GM19238 (cell line): Measurements from ENCODE around the gene DDIT3.
A peak's percentile ranks its signal among the peaks of the same experiment; 100 is the strongest.
"Not testable (repeated sequence)": the region's sequence is repeated elsewhere in the genome, so short reads cannot be mapped to it uniquely, and the experiment has no call there.

Experiments
- DNase-seq: peaks from one replicate; pipeline ENCODE4 v3.0.0; 2011; ENCODE audit warnings: low spot score; ENCODE audit not compliant: insufficient read length

The DDIT3 gene

DNA sequence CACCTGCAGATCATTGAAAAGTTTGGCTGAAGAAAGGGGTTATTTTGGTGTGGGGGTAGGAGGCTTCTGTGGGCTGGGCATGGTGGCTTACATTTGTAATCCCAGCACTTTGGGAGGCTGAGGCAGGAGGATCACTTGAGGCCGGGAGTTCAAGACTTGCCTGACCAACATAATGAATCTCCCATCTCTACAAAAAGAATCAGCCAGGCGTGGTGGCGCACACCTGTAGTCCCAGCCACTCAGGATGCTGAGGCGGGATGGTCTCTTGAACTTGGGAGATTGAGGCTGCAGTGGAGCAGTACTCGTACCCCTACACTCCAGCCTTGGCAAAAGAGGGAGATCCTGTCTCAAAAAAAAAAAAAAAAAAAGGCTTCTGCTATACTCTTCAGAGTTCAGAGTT lies 7.0 kb downstream of the DDIT3 start:
- DNase-seq: no peak

DNA sequence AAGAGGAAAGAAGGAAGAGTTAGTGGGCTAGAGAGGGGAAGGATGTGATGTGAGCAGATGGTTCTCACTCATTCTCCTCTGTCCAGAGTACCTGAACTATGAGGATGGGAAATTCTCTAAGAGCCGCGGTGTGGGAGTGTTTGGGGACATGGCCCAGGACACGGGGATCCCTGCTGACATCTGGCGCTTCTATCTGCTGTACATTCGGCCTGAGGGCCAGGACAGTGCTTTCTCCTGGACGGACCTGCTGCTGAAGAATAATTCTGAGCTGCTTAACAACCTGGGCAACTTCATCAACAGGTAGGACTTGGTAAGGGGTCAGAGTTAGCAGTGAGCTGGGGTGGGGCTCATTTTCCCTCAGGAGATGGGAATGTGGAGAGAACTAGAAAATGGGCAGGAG lies 7.6 kb downstream of the DDIT3 start:
- no peak for DNase-seq

DNA sequence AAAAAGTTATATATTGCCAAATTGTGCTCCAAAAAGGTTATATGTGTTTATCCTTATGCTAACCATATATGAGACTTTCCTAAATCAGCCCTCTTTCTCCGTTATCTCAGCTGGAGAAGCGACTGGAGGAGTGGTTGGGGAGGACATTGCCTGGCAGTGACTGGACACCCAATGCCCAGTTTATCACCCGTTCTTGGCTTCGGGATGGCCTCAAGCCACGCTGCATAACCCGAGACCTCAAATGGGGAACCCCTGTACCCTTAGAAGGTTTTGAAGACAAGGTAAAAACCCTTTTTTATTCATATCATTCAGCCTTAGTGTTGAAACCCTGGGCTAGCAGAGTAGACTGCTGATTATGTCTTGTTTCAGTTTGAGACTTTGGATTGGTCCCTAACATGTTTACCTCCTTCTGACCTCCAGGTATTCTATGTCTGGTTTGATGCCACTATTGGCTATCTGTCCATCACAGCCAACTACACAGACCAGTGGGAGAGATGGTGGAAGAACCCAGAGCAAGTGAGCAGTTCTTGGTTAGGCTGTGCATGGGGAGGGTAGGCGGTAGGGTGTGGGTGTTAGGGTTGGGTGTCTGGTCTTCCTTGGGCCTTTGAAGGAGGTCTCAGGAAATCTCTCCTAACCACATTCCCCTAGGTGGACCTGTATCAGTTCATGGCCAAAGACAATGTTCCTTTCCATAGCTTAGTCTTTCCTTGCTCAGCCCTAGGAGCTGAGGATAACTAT lies 8.6 kb downstream of the DDIT3 start:
- DNase-seq: no peak

DNA sequence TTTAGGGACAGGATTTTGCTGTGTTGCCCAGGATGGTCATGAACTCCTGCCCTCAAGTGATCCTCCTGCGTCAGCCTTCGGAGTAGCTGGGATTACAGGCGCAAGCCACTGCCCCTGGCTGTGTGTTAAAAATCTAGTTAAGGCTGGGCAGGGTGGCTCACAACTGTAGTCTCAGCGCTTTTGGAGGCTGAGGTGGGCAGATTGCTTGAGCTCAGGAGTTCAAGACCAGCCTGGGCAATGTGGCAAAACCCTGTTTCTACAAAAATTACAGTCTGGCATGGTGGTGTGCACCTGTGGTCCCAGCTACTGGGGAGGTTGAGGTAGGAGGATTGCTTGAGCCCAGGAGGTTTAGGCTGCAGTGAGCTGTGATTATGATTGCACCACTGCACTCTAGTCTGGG lies 9.2 kb downstream of the DDIT3 start:
- DNase-seq: no peak

DNA sequence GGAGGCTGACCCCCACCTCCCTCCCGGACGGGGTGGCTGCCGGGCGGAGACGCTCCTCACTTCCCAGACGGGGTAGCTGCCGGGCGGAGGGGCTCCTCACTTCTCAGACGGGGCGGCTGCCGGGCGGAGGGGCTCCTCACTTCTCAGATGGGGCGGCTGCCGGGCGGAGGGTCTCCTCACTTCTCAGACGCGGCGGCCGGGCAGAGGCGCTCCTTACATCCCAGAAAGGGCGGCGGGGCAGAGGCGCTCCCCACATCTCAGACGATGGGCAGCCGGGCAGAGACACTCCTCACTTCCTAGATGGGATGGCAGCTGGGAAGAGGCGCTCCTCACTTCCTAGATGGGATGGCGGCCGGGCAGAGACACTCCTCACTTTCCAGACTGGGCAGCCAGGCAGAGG lies 12.5 kb downstream of the DDIT3 start:
- DNase-seq: not testable (repeated sequence)

DNA sequence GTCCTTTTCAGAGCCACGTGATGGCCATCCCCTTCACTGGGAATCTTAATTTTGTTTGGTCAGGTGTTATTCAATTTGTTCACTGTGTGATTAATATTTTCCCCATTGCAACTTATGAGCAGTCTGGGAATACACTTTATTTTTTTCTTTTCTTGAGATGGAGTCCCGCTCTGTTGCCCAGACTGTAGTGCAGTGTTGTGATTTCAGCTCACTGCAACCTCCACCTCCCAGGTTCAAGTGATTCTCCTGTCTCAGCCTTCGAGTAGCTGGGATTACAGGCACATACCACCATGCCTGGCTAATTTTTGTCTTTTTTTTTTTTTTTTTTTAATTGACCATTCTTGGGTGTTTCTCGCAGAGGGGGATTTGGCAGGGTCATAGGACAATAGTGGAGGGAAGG lies 13.8 kb downstream of the DDIT3 start:
- DNase-seq: not testable (repeated sequence)

DNA sequence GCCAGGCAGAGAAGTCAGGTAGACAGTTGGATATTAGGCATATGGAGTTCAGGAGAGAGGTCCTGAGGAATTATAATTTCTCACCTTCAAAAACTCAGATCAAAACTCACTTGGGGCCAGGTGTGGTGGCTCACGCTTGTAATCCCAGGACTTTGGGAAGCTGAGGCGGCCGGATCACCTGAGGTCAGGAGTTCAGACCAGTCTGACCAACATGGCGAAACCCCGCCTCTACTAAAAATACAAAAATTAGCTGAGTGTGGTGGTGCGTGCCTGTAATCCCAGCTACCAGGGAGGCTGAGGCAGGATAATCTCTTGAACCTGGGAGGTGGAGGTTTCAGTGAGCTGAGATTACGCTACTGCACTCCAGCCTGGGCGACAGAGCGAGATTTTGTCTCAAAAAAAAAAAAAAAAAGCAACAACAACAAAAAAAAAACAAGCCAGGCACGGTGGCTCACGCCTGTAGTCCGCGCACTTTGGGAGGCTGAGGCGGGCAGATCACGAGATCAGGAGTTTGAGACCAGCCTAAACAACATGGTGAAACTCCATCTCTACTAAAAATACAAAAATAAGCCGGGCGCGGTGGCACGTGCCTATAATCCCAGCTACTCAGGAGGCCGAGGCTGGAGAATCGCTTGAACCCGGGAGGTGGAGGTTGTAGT lies 17.9 kb downstream of the DDIT3 start:
- DNase-seq: not testable (repeated sequence)

DNA sequence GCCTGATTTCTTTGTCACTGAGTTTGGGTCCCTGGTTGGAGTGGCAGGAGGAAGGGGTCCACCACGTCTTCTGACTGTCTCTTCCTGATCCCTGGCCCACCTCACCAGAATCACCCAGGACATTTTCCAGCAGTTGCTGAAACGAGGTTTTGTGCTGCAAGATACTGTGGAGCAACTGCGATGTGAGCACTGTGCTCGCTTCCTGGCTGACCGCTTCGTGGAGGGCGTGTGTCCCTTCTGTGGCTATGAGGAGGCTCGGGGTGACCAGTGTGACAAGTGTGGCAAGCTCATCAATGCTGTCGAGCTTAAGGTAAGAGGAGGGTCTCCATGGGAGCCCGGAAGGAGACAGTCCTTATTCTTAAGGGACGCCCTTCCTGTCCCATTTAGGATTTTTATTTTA lies 20.1 kb downstream of the DDIT3 start:
- no peak for DNase-seq

DNA sequence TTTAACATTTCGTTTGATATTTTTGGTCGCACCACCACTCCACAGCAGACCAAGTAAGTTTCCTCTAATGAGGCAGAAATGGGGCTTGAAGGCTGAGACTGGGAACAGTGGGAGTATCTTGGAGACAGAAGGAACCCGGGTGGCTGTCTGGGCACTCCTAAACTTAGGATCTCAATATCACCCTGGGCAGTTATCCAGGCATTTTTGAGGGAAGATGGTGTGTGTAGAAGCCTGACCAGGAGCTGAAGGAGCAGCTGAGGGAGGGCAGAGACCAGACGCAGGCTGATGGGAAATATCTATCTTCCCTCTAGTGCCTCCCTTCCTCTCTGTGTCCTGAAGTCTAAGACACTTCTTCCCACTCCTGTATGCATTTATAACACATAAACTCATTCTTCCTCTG lies 21.7 kb downstream of the DDIT3 start:
- no peak for DNase-seq

DNA sequence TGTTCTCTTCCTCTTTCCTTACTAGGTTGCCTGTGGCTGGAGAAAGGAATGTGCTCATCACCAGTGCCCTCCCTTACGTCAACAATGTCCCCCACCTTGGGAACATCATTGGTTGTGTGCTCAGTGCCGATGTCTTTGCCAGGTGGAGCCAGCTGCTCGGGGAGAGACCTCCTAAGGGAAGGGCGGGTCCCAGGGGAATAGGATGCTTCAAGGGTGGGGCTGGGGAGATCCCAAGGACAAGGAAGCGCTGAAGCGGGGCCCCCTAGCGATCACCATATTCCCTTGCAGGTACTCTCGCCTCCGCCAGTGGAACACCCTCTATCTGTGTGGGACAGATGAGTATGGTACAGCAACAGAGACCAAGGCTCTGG lies 22.2 kb downstream of the DDIT3 start:
- no peak for DNase-seq

DNA sequence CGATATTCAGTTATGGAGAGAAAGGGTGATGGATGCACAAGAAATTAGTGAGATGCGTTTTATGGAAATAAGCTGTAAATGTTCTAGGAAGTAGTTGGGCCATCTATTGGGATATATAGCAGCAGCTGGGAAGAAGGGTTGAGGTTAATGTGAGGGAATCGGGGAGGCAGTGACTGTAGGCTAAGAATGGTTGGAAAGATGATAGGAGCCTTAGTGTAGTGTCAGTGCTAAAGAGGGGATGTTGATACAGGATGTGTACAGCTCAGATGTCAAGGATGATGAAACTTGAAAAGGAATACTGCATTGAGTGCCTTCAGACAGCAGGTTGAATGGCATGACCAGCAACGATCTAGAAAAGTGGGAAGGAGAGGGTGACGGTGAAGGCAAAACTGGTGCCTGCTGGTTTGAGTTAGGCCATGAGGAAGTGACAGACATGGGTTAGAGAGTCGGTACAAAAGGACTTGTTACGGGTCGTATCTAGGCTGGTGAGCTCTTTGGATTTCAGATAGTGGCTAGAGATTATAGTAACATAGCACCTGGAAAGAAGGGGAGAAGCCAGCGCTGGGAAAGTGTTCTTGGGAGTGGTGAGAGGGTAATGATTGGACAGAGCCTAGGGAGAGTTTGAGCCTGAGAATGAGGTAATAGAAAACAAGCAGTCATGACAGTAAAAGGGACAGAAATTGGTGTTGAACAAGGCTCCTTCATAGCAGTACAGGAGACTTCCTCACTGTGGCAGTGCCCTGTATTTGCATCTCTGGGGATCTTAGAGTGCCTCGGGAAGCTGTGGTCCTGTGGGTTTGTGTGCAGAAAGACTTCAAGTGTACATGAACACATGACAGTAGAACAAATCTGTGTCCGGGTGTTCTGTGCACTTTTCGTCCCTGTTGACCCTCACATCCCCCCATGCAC lies 22.8 kb downstream of the DDIT3 start:
- no peak for DNase-seq

DNA sequence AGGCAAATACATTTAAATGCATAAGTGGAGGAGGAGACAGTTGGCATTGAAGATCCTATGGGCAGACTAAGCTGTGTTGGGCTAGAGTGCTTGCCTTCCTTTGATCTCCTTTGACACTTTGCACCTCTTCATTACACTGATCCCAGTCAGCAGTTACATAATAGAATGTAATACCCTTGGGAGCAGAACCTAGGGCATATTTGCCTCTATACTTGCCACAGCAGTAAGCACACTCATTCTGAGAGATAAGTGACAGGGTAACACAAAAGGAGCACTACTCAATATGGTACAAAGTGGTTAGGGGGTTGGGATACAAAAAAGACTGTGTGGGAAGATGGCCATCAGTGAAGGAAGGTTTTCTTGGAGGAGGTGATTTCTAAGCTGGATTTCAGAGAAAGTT lies 23.5 kb downstream of the DDIT3 start:
- DNase-seq: no peak

DNA sequence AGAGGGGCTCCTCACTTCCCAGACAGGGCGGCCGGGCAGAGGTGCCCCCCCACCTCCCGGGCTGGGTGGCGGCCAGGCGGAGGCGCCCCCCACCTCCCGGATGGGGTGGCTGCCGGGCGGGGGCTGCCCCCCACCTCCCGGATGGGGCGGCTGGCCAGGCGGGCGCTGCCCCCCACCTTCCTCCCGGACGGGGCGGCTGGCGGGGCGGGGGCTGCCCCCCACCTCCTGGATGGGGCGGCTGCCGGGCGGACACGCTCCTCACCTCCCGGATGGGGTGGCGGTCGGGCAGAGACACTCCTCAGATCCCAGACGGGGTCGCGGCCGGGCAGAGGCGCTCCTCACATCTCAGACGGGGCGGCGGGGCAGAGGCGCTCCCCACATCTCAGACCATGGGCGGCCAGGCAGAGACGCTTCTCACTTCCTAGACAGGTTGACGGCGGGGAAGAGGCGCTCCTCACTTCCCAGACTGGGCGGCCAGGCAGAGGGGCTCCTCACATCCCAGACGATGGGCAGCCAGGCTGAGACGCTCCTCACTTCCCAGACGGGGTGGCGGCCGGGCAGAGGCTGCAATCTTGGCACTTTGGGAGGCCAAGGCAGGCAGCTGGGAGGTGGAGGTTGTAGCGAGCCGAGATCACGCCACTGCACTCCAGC lies 25.1 kb downstream of the DDIT3 start:
- not testable (repeated sequence) for DNase-seq

DNA sequence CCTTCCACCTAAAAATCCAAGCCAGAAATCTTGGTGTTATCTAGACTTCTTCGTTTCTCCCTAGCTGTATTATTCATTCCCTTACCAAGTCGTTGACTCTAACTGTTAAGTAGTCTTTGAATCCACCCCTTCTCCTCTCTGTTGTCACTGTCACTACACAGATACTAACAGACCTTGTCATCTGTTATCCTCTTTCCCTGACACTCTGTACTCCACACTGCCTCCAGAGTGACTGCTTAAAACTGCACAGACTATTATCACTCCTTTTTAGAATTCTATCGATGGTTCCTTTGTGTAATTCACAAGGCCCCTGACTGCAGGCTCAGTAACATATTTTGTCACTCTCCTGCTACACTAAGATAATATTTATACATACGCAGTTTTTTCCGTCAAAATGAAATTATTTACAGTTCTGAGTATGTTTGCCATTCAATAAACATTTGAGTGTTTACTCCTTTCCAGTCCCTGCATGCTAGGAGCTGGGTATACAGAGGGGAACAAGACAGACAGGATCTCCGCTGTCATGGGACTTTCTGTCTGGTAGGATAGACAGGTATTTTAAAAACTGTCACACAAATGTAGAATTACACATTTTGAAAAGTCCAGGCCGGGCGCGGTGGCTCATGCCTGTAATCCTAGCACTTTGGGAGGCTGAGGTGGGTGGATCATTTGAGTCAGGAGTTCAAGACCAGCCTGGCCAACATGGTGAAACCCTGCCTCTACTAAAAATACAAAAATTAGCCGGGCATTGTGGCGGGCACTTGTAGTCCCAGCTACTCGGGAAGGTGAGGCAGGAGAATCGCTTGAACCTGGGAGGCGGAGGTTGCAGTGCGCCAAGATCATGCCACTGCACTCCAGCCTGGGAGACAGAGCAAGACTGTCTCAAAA lies 28.7 kb downstream of the DDIT3 start:
- DNase-seq: no peak

DNA sequence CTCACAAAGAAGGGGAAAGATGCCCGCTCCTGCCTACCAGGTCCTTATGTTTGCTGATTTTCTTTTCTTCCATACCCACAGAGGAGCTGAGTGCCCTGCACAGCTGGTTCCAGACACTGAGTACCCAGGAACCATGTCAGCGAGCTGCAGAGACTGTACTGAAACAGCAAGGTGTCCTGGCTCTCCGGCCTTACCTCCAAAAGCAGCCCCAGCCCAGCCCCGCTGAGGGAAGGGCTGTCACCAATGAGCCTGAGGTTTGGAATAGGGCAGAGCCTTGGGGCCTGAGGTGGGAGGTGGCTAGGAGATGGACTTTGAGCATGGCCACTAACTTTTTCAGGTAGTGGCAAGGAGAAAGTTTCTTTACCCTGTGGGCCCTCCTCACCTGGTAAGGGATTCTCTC lies 30.2 kb downstream of the DDIT3 start:
- DNase-seq: no peak

DNA sequence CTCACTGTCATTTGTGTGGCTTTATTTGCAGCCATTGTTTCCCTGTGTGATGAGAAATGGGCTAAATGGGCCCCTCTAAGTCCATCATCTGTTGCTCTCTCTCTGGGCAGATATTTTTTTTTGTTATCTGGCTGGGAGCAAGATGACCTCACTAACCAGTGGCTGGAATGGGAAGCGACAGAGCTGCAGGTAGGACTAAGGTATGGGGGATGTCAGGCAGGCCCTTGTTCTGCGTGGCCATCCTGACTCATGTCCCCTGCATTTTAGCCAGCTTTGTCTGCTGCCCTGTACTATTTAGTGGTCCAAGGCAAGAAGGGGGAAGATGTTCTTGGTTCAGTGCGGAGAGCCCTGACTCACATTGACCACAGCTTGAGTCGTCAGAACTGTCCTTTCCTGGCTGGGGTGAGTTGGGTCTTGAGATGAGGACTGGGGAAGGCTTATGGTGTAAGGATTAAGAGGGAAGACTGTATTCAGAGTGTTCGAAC lies 31.1 kb downstream of the DDIT3 start:
- DNase-seq: no peak

DNA sequence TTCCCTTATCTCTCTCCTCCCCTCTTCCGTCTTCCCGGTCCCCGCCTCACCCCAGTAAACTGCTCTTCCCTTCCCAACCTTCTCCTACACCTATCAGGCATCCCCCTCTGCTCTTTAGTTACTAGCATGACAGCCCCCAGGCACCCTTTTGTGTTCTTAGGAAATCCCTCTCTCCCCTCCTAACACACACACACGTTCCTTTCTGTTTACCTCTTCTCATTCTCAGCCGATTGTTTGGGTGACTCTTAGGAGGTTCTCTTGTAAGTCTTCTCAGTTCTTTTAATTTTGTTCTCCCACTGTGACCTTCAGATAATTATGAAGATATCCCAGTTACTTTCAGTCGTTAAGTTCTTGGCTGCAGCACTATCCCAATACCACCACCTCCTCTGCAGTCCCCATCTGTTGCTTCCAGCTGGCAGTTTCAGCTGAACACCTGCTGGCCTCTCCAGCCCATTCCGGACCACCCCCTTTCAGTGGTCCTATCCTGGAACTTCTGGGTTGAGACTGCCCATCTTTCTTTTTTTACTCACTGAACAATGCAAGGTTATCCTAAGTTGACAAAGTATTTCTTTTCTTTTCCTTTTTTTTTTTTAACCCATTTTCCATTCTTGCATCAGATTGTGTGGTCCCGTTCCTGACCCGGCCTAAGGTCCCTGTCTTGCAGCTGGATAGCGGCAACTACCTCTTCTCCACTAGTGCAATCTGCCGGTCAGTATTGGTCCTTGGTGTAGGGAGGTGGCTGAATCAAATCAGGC lies 31.7 kb downstream of the DDIT3 start:
- no peak for DNase-seq

DNA sequence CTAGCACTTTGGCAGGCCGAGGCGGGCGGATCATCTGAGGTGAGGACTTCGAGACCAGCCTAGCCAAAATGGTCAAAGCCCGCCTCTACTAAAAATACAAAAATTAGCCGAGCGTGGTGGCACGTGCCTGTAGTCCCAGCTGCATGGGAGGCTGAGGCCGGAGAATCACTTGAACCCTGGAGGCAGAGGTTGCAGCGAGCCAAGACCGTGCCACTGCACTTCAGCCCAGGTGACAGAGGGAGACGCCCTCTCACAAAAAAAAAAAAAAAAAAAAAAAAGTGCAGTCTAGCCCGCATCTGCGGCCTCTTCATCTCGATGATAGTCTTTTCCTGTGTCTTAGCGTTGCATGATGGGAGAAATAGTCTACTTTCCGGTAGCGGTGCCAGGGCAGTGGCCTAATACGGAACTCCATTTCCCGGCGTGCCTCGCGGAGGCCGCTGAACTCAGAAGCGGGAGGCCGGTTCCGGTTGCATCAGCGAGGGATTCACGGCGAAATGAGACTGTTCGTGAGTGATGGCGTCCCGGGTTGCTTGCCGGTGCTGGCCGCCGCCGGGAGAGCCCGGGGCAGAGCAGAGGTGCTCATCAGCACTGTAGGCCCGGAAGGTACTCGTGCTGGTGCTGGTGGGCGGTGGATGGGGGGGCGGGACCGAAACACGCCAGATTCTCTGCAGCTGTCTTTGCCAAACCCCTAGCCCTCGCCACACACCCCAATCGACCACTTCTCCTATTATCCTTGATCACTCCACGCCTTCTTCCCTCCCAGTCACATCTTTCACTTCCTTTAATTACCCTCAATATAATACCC lies 32.5 kb downstream of the DDIT3 start, which contains the start of gene MARS1:
Gene MARS1 (plus strand): TSS at position 472 of the 805 bp plus-strand sequence. CDS start 23 bp downstream, at position 495.
- DNase-seq: peak; percentile 86

DNA sequence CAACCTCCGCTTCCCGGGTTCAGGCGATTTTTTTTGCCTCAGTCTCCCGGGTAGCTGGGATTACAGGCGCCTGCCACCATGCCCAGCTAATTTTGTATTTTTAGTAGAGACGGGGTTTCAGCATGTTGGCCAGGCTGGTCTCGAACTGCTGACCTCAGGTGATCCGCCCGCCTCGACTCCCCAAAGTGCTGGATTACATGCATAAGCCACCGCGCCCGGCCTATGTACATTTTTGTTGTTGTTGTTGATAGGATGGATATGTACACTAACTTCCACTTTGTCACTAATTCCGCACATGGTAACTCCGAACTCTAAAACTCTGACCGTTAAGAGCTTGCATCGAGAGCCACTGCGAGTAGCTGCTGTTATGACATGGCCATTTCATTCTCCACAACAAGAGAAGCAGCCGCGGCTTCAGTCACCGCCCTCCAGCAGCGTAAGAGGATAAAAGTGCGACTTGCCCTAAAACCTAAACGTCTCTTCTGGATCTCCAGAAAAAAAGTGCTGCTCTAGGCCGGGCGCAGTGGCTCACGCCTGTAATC lies 33.2 kb downstream of the DDIT3 start:
- no peak for DNase-seq
